GM13977 (cell line): ENCODE results near the gene EOLA1.
A peak's percentile ranks its signal among the peaks of the same experiment; 100 is the strongest.
"Not testable (repeated sequence)": the region's sequence is repeated elsewhere in the genome, so short reads cannot be mapped to it uniquely, and the experiment has no call there.

Experiments
- DNase-seq: peaks from one replicate; pipeline ENCODE4 v3.0.0; 2012; ENCODE audit warnings: low spot score
- in situ Hi-C: fragments of 300-500 bp; cut with MboI; formaldehyde crosslinking; loops from one replicate; pipeline ENCODE4 v1.12.0; 2022; ENCODE audit warnings: low sequenced_read_pairs, low pct_unique_long_range_greater_than_20kb, mixed read lengths, inconsistent platforms; ENCODE audit not compliant: unreplicated experiment
- TF ChIP-seq, protein P1 (sequence below): IDR thresholded peaks from 2 replicates; pipeline ENCODE4 v1.5.1; 2012; ENCODE audit warnings: mild to moderate bottlenecking, control low read depth; ENCODE audit not compliant: insufficient read depth; ENCODE audit errors: extremely low read depth, missing control alignments

The EOLA1 gene

DNA sequence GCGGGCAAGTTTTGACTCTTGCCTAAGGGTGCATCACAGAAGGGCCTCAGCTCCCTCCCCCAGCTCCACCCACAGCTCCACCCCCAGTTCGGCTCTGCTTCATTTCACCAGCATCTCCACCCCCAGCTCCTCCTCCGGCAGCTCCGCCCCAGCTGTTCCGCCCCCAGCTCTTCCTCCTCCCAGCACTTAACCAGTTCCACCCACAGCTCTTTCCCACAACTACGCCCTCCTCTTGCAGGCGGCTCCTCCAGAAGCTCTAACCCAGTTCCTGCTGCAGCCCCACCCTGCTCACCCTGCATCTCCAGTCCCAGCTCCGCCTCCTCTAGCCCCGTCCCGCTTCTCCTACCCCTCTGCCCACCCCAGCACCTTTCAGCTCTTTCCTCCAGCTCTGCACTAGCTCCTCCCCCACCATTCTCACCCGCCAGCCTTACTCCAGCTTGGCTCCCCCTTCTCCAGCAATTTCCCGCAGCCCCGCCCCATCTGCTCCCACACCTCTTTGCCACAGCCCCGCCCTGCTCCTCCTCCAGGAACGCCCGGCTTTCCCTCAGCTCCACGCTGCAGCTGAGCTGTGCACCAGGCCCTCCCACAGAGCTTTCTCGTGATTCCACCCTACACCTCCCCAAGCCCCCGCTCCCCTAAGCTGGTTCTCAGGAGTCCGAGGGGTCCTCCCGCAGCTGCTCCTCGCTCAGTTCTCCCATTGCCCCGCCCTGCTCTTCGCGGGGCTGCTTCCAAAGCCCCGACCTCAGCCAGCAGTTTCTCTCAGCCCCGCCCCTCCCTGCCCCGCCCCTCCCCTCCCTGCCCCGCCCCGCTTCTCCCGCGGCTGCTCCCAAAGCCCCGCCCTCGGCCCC lies 1.3 kb upstream of the EOLA1 start:
- TF ChIP-seq, protein P1, sequence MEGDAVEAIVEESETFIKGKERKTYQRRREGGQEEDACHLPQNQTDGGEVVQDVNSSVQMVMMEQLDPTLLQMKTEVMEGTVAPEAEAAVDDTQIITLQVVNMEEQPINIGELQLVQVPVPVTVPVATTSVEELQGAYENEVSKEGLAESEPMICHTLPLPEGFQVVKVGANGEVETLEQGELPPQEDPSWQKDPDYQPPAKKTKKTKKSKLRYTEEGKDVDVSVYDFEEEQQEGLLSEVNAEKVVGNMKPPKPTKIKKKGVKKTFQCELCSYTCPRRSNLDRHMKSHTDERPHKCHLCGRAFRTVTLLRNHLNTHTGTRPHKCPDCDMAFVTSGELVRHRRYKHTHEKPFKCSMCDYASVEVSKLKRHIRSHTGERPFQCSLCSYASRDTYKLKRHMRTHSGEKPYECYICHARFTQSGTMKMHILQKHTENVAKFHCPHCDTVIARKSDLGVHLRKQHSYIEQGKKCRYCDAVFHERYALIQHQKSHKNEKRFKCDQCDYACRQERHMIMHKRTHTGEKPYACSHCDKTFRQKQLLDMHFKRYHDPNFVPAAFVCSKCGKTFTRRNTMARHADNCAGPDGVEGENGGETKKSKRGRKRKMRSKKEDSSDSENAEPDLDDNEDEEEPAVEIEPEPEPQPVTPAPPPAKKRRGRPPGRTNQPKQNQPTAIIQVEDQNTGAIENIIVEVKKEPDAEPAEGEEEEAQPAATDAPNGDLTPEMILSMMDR: no peak
- in situ Hi-C loops: no loop called here
- DNase-seq: peak; percentile 78

GRCh38 chrX:149540131-149540620 lies 636 bp upstream of the EOLA1 start:
- in situ Hi-C loops: no loop called here
- TF ChIP-seq, protein P1: no peak
- DNase-seq: peak; percentile 86

GRCh38 chrX:149541521-149542047 lies 772 bp downstream of the EOLA1 start:
- in situ Hi-C loops: no loop called here
- DNase-seq: no peak
- TF ChIP-seq, protein P1: no peak

DNA sequence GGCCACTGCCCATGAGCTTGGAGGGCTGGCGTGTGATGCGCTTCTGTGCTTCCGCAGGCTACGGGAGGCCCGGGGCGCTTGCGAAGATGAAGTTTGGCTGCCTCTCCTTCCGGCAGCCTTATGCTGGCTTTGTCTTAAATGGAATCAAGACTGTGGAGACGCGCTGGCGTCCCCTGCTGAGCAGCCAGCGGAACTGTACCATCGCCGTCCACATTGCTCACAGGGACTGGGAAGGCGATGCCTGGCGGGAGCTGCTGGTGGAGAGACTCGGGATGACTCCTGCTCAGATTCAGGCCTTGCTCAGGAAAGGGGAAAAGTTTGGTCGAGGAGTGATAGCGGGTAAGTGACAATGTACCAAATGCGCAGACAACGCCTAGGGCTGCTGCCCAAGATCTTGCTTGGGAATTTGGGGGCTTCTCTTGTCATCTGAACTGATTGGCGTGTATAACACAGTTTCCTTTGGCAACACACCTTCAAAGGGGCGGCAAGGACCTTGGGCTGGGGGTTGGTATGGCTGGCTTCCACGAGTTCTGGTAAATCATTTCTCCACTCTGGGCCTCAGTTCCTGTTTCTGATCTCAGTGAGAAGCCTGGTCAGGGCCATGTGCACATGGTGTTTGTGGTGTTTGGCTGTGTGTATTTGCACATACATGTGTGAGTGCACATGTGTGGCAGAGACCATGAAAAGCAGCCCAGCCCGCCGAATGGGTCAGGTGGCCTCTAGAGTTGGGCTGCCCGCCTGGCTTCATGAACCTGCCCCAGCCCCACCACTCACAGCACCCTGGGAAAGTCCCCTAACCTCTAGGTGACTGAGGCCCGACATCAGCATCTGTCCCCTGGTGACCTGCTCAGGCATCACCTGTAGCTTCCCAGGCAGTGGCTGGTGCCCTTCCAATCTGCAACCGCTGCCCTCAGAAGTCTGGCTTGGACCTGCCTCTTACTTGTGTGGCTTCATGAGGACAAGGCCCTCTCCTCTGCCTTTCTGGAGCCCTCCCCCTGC lies 5.0 kb downstream of the EOLA1 start:
- DNase-seq, in situ Hi-C loops: not testable (repeated sequence)

DNA sequence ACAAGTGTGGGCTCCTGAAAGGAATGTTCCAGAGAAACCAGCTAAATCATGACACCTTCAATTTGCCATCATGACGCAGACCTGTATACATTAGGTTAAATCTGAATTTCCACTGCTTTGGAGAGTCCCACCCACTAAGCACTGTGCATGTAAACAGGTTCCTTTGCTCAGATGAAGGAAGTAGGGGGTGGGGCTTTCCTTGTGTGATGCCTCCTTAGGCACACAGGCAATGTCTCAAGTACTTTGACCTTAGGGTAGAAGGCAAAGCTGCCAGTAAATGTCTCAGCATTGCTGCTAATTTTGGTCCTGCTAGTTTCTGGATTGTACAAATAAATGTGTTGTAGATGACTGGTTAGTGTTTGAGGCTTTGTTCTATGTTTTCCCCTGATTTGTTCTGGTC lies 6.2 kb downstream of the EOLA1 start:
- in situ Hi-C loops: not testable (repeated sequence)

GRCh38 chrX:149547782-149548181 lies 7.0 kb downstream of the EOLA1 start:
- in situ Hi-C loops, DNase-seq: not testable (repeated sequence)

More for the DNA sequence above, 6.2 kb downstream of the EOLA1 start:
- DNase-seq: not testable (repeated sequence)

DNA sequence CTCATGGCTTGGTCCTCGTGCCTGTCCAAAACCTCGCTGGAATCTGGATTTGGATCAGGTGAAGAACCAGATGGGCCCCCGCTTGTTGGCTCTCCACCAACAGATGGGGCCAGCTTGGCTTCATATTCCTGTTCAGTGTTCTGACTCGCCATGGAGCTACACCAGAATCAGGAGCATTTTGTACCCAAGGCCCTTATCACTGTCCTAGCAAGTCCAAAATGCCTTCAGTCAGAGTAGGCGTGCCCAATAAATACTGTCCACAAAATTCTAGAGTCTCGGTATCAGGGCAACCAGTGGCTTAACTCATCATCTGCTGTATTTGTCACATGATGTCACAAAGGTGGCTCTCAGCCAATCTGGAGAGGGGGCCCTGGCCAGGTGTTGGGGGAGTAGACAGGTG lies 8.9 kb downstream of the EOLA1 start, which contains the start of gene HSFX3:
Gene HSFX3 (minus strand): TSS at position 224 of the 400 bp plus-strand sequence. CDS start 72 bp downstream, at position 152.
- in situ Hi-C loops, DNase-seq: not testable (repeated sequence)

DNA sequence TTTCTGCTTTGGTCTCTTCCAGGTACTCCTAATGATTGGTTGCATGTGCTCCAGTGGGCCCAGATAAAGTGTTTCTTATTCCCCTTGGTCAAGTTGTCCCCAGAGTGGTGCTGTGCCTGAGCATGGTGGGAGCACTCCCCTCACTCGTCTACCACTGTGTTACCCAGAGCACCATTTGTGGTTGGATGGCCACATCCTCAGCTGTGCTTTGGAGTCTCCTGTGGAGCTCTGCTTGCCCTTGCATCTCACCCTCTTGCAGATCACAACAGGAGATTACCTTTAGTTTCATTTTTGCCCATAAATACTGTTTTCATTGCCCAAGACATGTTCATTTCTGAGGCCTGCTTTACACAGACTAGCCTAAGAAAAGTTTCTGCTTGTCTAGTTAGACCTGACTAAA lies 9.6 kb downstream of the EOLA1 start:
- DNase-seq, in situ Hi-C loops: not testable (repeated sequence)

DNA sequence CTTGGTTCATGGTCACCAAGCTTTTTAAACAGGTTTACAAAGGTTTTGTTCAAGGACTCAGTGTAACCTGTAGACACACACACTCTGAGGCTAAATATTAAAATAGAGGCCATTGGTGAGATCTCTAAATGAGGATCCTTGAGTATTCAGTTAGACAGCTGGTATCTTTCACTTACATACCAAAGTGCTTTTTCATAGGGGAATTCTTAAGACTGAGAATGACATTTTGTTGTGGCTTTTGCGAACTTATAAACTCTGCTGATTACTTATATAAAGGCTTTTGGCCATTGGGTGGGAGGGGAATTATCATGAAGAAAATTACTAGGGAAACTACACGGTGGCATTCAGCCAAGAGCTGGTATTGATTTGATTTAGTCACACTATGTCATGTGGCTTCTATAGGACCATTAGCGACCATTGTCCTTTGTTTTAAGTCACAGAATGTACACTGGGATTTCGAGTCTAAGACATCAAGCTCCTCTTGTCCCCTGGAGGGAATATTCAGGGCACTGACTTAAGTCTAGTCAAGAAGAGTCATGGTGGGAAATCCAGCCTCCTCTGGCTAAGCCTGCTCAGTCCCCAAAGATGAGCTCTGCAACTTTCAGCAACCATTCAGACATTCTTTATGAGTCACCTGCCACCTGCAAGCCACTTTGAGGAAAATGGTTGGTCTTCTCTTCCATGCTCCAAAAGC lies 10.6 kb downstream of the EOLA1 start:
- in situ Hi-C loops, DNase-seq: not testable (repeated sequence)

DNA sequence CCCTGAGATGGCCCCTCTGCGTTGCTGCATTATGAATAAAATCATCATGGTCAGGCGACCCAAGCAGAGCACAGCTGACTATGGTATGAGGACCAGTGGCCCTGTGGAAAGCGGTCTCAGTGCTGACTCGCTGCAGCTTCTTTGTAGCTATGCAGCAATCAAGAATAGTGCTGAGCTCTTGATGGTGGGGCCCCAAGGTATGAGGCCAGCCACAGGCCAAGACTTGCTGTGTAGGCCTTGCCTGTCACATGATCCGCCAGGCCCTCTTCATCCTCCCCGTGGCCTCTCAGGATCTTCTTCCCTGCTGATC lies 11.1 kb downstream of the EOLA1 start:
- DNase-seq, in situ Hi-C loops: not testable (repeated sequence)

GRCh38 chrX:149555251-149555650 lies 14.4 kb downstream of the EOLA1 start:
- in situ Hi-C loops, DNase-seq: not testable (repeated sequence)
